ENCODE data around the gene DNM3.

Gene DNM3

DNA sequence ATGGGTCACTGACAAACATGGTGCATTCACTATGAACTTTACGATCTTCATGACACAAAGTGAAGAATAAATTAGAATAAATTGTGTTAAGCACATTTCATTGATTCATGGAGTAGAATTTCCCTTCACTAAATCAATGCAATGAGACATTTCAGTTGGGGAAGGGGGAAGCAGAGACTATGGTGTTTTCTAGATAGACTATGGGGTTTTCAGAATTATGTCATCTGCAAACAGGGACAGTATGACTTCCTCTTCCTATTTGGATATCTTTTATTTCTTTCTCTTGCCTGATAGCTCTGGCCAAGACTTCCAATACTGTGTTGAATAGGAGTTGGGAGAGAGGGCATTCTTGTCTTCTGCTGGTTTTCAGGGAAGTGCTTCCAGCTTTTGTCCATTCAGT lies 499.2 kb downstream of the DNM3 start (continued):
- TF ChIP-seq, protein P1, sequence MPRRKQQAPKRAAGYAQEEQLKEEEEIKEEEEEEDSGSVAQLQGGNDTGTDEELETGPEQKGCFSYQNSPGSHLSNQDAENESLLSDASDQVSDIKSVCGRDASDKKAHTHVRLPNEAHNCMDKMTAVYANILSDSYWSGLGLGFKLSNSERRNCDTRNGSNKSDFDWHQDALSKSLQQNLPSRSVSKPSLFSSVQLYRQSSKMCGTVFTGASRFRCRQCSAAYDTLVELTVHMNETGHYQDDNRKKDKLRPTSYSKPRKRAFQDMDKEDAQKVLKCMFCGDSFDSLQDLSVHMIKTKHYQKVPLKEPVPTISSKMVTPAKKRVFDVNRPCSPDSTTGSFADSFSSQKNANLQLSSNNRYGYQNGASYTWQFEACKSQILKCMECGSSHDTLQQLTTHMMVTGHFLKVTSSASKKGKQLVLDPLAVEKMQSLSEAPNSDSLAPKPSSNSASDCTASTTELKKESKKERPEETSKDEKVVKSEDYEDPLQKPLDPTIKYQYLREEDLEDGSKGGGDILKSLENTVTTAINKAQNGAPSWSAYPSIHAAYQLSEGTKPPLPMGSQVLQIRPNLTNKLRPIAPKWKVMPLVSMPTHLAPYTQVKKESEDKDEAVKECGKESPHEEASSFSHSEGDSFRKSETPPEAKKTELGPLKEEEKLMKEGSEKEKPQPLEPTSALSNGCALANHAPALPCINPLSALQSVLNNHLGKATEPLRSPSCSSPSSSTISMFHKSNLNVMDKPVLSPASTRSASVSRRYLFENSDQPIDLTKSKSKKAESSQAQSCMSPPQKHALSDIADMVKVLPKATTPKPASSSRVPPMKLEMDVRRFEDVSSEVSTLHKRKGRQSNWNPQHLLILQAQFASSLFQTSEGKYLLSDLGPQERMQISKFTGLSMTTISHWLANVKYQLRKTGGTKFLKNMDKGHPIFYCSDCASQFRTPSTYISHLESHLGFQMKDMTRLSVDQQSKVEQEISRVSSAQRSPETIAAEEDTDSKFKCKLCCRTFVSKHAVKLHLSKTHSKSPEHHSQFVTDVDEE (CRISPR knock-in tag; IDR thresholded peaks at IDR 0.05), result no peak
- no peak for TF ChIP-seq PPARA (CRISPR knock-in tag; IDR thresholded peaks at IDR 0.05; ENCODE audit: borderline replicate concordance)
- no peak for TF ChIP-seq ESRRG (CRISPR knock-in tag; IDR thresholded peaks at IDR 0.05)
- TF ChIP-seq RARB (CRISPR knock-in tag; IDR thresholded peaks at IDR 0.05), result no peak
- no peak for TF ChIP-seq SNAI2 (CRISPR knock-in tag; IDR thresholded peaks at IDR 0.05)

DNA sequence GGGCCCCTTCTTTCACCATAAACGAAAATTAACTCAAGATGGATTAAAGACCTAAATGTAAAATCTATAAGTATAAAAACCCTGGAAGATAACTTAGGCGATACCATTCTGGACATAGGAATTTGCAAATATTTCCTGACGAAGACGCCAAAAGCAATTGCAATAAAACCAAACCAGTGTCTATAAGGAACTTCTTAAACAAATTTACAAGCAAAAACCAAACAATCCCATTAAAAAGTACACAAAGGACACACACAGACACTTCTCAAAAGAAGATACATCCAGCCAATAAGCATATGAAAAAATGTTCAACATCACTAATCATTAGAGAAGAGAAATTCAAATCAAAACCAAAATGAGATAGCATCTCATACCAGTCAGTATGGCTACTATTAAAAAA lies 500.4 kb downstream of the DNM3 start:
- ATAC-seq, result no peak
- TF ChIP-seq OSR1 (CRISPR knock-in tag; IDR thresholded peaks at IDR 0.05), result no peak
- no peak for TF ChIP-seq ZFP30 (CRISPR knock-in tag; IDR thresholded peaks at IDR 0.05)
- TF ChIP-seq, protein P2, sequence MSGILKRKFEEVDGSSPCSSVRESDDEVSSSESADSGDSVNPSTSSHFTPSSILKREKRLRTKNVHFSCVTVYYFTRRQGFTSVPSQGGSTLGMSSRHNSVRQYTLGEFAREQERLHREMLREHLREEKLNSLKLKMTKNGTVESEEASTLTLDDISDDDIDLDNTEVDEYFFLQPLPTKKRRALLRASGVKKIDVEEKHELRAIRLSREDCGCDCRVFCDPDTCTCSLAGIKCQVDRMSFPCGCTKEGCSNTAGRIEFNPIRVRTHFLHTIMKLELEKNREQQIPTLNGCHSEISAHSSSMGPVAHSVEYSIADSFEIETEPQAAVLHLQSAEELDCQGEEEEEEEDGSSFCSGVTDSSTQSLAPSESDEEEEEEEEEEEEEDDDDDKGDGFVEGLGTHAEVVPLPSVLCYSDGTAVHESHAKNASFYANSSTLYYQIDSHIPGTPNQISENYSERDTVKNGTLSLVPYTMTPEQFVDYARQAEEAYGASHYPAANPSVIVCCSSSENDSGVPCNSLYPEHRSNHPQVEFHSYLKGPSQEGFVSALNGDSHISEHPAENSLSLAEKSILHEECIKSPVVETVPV (CRISPR knock-in tag; IDR thresholded peaks at IDR 0.05), result no peak
- TF ChIP-seq PPARA (CRISPR knock-in tag; IDR thresholded peaks at IDR 0.05; ENCODE audit: borderline replicate concordance), result no peak
- TF ChIP-seq, protein P3, sequence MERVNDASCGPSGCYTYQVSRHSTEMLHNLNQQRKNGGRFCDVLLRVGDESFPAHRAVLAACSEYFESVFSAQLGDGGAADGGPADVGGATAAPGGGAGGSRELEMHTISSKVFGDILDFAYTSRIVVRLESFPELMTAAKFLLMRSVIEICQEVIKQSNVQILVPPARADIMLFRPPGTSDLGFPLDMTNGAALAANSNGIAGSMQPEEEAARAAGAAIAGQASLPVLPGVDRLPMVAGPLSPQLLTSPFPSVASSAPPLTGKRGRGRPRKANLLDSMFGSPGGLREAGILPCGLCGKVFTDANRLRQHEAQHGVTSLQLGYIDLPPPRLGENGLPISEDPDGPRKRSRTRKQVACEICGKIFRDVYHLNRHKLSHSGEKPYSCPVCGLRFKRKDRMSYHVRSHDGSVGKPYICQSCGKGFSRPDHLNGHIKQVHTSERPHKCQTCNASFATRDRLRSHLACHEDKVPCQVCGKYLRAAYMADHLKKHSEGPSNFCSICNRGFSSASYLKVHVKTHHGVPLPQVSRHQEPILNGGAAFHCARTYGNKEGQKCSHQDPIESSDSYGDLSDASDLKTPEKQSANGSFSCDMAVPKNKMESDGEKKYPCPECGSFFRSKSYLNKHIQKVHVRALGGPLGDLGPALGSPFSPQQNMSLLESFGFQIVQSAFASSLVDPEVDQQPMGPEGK (CRISPR knock-in tag; IDR thresholded peaks at IDR 0.05; ENCODE audit: borderline replicate concordance), result no peak
- TF ChIP-seq, protein P4, sequence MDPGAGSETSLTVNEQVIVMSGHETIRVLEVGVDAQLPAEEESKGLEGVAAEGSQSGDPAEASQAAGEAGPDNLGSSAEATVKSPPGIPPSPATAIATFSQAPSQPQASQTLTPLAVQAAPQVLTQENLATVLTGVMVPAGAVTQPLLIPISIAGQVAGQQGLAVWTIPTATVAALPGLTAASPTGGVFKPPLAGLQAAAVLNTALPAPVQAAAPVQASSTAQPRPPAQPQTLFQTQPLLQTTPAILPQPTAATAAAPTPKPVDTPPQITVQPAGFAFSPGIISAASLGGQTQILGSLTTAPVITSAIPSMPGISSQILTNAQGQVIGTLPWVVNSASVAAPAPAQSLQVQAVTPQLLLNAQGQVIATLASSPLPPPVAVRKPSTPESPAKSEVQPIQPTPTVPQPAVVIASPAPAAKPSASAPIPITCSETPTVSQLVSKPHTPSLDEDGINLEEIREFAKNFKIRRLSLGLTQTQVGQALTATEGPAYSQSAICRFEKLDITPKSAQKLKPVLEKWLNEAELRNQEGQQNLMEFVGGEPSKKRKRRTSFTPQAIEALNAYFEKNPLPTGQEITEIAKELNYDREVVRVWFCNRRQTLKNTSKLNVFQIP (CRISPR knock-in tag; IDR thresholded peaks at IDR 0.05; ENCODE audit: borderline replicate concordance, low read depth), result no peak
- no peak for TF ChIP-seq ZNF70 (CRISPR knock-in tag; IDR thresholded peaks at IDR 0.05)
- no peak for TF ChIP-seq TOX (CRISPR knock-in tag; IDR thresholded peaks at IDR 0.05; ENCODE audit: borderline replicate concordance)
- TF ChIP-seq TCF4 (CRISPR knock-in tag; IDR thresholded peaks at IDR 0.05; ENCODE audit: borderline replicate concordance), result no peak
- TF ChIP-seq ESRRG (CRISPR knock-in tag; IDR thresholded peaks at IDR 0.05), result no peak
- TF ChIP-seq ARNTL (CRISPR knock-in tag; IDR thresholded peaks at IDR 0.05; ENCODE audit: borderline replicate concordance, low read depth), result no peak
- TF ChIP-seq GLIS3 (CRISPR knock-in tag; IDR thresholded peaks at IDR 0.05), result no peak
- TF ChIP-seq BACH2 (CRISPR knock-in tag; IDR thresholded peaks at IDR 0.05; ENCODE audit: borderline replicate concordance), result no peak
- TF ChIP-seq ZFP3 (CRISPR knock-in tag; IDR thresholded peaks at IDR 0.05), result no peak

DNA sequence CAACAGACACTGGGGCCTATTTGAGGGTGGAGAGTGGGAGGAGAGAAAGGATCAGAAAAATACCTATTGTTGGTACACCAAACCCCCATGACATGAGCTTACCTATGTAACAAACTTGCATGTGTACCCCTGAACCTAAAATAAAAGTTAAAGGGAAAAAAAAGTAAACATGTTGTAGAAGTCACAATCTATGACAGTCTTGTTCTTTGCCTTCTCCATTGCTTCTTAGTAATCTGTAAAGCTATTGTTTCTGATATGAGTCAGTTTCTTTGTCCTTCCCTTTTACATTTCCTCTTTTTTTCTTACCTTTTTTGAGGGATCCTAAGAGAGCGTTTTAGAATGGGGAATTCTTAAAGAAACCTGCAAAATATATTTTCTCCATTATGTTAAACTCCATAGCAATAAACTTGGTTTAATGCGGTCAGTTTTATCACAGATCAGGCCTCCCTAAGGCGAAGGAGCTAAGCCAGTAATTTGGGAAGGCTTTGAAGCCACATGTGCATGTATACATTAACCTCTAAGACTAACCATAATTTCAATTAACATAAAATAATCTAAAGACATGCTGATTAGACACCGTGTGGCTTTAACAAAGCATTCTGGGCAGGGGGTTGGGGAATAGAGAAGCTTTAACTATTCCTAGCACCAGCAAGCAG lies 501.4 kb downstream of the DNM3 start:
- TF ChIP-seq GLIS3 (CRISPR knock-in tag; IDR thresholded peaks at IDR 0.05) (no peak), OSR1 (CRISPR knock-in tag; IDR thresholded peaks at IDR 0.05) (0 out of 2 replicates have a peak, but pooled peaks have one; percentile 41)
- ATAC-seq, result peak; percentile 12

DNA sequence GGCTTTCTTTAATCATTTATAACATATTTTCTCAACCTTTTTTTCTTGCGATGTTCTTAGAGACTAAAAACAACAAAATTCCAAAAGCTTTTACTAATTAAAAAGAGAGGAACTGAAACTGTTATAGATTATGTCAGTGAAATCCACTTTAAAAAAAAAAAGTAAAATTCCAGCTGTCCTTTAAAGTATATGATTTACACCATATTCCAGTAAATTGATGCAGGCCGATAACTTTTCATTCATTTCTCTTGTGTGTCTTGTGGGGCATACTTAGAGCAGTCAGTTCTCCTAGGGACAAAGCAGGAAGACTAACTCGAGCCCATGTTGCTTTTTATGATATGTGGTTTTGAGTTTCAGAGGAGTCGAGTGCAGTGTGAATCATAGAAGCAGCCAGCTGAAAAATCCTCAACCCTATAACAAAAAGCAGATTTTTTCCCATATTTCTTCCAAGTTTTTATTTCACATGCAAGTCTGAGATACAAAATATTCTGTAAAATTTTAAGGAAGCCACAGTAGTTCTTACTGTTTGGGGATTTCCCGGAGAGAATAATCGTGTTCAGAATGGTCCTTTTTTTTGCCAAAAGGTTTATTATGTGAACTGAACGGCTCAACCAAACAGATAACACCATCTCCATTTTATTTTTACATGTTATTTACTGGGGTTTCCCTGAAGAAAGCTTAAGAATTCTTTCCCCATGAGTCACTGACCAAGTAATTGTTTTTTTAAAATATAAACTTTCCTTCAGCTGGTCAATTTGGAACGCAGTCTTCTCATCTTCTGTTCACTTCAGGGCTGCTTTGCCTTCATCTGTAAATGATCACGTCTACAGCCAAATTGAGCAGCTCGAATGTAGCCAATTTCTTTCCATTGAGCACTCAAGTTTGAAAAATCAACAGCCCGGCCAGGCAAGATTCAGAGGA lies 502.2 kb downstream of the DNM3 start:
- TF ChIP-seq TOX (CRISPR knock-in tag; IDR thresholded peaks at IDR 0.05; ENCODE audit: borderline replicate concordance), result peak; percentile 27; the same call in 1 of the 2 replicates
- TF ChIP-seq, protein P2 (CRISPR knock-in tag; IDR thresholded peaks at IDR 0.05), result no peak
- TF ChIP-seq, protein P1 (CRISPR knock-in tag; IDR thresholded peaks at IDR 0.05), result no peak
- no peak for TF ChIP-seq ARNTL (CRISPR knock-in tag; IDR thresholded peaks at IDR 0.05; ENCODE audit: borderline replicate concordance, low read depth)
- ATAC-seq, result peak; percentile 93

All from SK-N-SH treated with all-trans-retinoic acid at 6 μM for 48 hours (cell line).